ENCODE measurements around the gene CFAP61.

Gene CFAP61

GRCh38 chr20:20095114-20095872 lies 43.0 kb downstream of the CFAP61 start:
- TF ChIP-seq GLI4 (tag by site-specific recombination; IDR thresholded peaks at IDR 0.05) (no peak), ZNF521 (tag by site-specific recombination; IDR thresholded peaks at IDR 0.05) (no peak), ZNF37A (tag by site-specific recombination; IDR thresholded peaks at IDR 0.05) (no peak), ZNF561 (tag by site-specific recombination; IDR thresholded peaks at IDR 0.05; ENCODE audit: borderline replicate concordance) (no peak), KLF7 (tag by site-specific recombination; IDR thresholded peaks at IDR 0.05; ENCODE audit: borderline replicate concordance) (no peak), HOXA7 (CRISPR knock-in tag; IDR thresholded peaks at IDR 0.05; ENCODE audit: borderline replicate concordance) (no peak), ZNF76 (tag by site-specific recombination; IDR thresholded peaks at IDR 0.05; ENCODE audit: borderline replicate concordance, low read depth) (no peak), ZNF558 (tag by site-specific recombination; IDR thresholded peaks at IDR 0.05) (no peak), ZNF423 (tag by site-specific recombination; IDR thresholded peaks at IDR 0.05) (no peak), ZSCAN30 (tag by site-specific recombination; IDR thresholded peaks at IDR 0.05) (no peak), ZNF223 (tag by site-specific recombination; IDR thresholded peaks at IDR 0.05) (no peak), ZNF571 (tag by site-specific recombination; IDR thresholded peaks at IDR 0.05) (no peak), ZNF658 (tag by site-specific recombination; IDR thresholded peaks at IDR 0.05) (no peak), ZNF335 (tag by site-specific recombination; conservative IDR thresholded peaks at IDR 0.05) (no peak), SETDB1 (IDR thresholded peaks at IDR 0.05; ENCODE audit: insufficient read length, low read length) (no peak), SALL2 (tag by site-specific recombination; IDR thresholded peaks at IDR 0.05; ENCODE audit: borderline replicate concordance) (no peak), ZNF768 (tag by site-specific recombination; IDR thresholded peaks at IDR 0.05) (no peak), OVOL3 (tag by site-specific recombination; IDR thresholded peaks at IDR 0.05) (no peak), ZNF785 (tag by site-specific recombination; IDR thresholded peaks at IDR 0.05) (no peak)
- POLR2A ChIA-PET, result interaction anchor here (0.6 kb wide), 1 partner anchor 29 kb away, joined by 3 read pairs; no protein-coding TSS in a partner anchor
- Histone ChIP-seq H3K36me3 (ENCODE audit: control insufficient read depth in 2 of 2, insufficient read depth in 1 of 2, low read length in 2 of 2) (no peaks in the 10 kb centered on the region), H3K4me3 (ENCODE audit: low read depth, low read length) (no peak overlapping the region), H3K9me3 (ENCODE audit: control insufficient read depth, insufficient read depth, low read depth, low read length) (no peaks in the 10 kb centered on the region), H3K27ac (ENCODE audit: extremely low read depth, low read depth, low read length) (no peak overlapping the region), H3K4me1 (ENCODE audit: control insufficient read depth, insufficient read depth, low read length) (no peaks in the 10 kb centered on the region)
- CTCF ChIA-PET, result no interaction called here

GRCh38 chr20:20096421-20096820 lies 44.1 kb downstream of the CFAP61 start:
- H3K27ac ChIP-seq (ENCODE audit: extremely low read depth, low read depth, low read length), result no peak overlapping the region
- ChIA-PET POLR2A (no interaction called here), CTCF (interaction anchor here (0.8 to 1.4 kb wide), 2 partner anchors 13 to 87 kb away, joined by 5 to 8 read pairs; no protein-coding TSS in a partner anchor)
- no peak overlapping the region for H3K4me3 ChIP-seq (ENCODE audit: low read depth, low read length)
- TF ChIP-seq ZNF544 (tag by site-specific recombination; IDR thresholded peaks at IDR 0.05) (no peak), ZNF239 (tag by site-specific recombination; IDR thresholded peaks at IDR 0.05) (no peak), ZNF26 (tag by site-specific recombination; IDR thresholded peaks at IDR 0.05) (no peak), ZBTB20 (tag by site-specific recombination; IDR thresholded peaks at IDR 0.05) (no peak), ZNF157 (tag by site-specific recombination; IDR thresholded peaks at IDR 0.05) (no peak), MEIS1 (CRISPR knock-in tag; IDR thresholded peaks at IDR 0.05; ENCODE audit: borderline replicate concordance) (no peak), ZNF692 (tag by site-specific recombination; IDR thresholded peaks at IDR 0.05) (no peak), SP2 (tag by site-specific recombination; IDR thresholded peaks at IDR 0.05) (no peak), ZNF416 (tag by site-specific recombination; IDR thresholded peaks at IDR 0.05) (no peak), ZNF366 (tag by site-specific recombination; conservative IDR thresholded peaks at IDR 0.05) (no peak), ZNF433 (tag by site-specific recombination; IDR thresholded peaks at IDR 0.05; ENCODE audit: low read depth) (no peak)
- H3K9me3 ChIP-seq (ENCODE audit: control insufficient read depth, insufficient read depth, low read depth, low read length), result no peaks in the 10 kb centered on the region
- no peaks in the 10 kb centered on the region for H3K4me1 ChIP-seq (ENCODE audit: control insufficient read depth, insufficient read depth, low read length)
- H3K36me3 ChIP-seq (ENCODE audit: control insufficient read depth in 2 of 2, insufficient read depth in 1 of 2, low read length in 2 of 2), result no peaks in the 10 kb centered on the region
